ENCODE results near the gene ERC1. TPM values are rescaled to one million over a fixed set of nuclear protein-coding genes. Genes with fewer than 3 reads are reported as not detected.

ERC1 gene
- total and polyA plus RNA-seq, 2 of the 4 experiments (the other 2 are of a cell fraction): 11.6 to 25.6 TPM

- Histone ChIP-seq H3K4me1 (ENCODE audit: control insufficient read depth, insufficient read depth, low read length) (peaks cover 3% of the 10 kb centered on the region; the same call in 1 of the 2 replicates), H2BK20ac (ENCODE audit: low read depth, low read length) (no peak overlapping the region), H4K8ac (ENCODE audit: low read depth in 2 of 2, low read length in 2 of 2) (no peak overlapping the region), H3K56ac (ENCODE audit: extremely low read depth, insufficient read depth, low read length) (no peak overlapping the region), H4K20me1 (ENCODE audit: insufficient read depth, low read length) (0 out of 2 replicates have a peak, but pooled peaks cover 6% of the 10 kb centered on the region), H3K14ac (replicated peaks; ENCODE audit: low read depth, low read length) (no peak overlapping the region), H3K4me2 (ENCODE audit: low read depth, low read length) (no peak overlapping the region), H3K4ac (ENCODE audit: low read depth, low read length) (no peak overlapping the region), H4K91ac (ENCODE audit: insufficient read depth, low read depth, low read length) (no peak overlapping the region), H3K9me1 (ENCODE audit: insufficient read depth, low read length) (no peaks in the 10 kb centered on the region), H3K9ac (ENCODE audit: low read depth, low read length) (no peak overlapping the region), H3K9me3 (ENCODE audit: control insufficient read depth, insufficient read depth, low read length) (peaks cover 4% of the 10 kb centered on the region; the same call in 1 of the 2 replicates), H3K23ac (ENCODE audit: low read depth, low read length) (no peak overlapping the region), H3K27ac (ENCODE audit: insufficient read depth, low read length) (no peak overlapping the region), H2AFZ (replicated peaks; ENCODE audit: low read length, poor library complexity) (no peak overlapping the region), H2BK5ac (ENCODE audit: low read depth, low read length, poor library complexity, severe bottlenecking) (no peak overlapping the region), H3K18ac (ENCODE audit: low read depth, low read length) (no peak overlapping the region), H3K79me1 (ENCODE audit: low read depth in 1 of 2, low read length in 2 of 2) (peaks cover 32 to 50% of the 10 kb centered on the region in 2 experiments), H2BK120ac (ENCODE audit: low read depth, low read length) (no peak overlapping the region), H3K4me3 (ENCODE audit: insufficient read depth, low read depth, low read length) (no peak overlapping the region), H2BK15ac (ENCODE audit: low read depth, low read length) (no peak overlapping the region), H4K5ac (ENCODE audit: low read depth, low read length) (no peak overlapping the region), H3K36me3 (ENCODE audit: control insufficient read depth, insufficient read depth, low read length) (peaks cover 2% of the 10 kb centered on the region; the same call in 1 of the 2 replicates), H2AK9ac (replicated peaks; ENCODE audit: low read depth, low read length, poor library complexity) (no peak overlapping the region), H3K27me3 (ENCODE audit: control insufficient read depth, insufficient read depth, low read length) (no peaks in the 10 kb centered on the region), H2AK5ac (ENCODE audit: low read depth, low read length) (no peak overlapping the region)
- CTCF ChIA-PET: no interaction called here
- dilution Hi-C loops (cut with HindIII; ENCODE audit: low sequenced_read_pairs, unreplicated experiment): no loop called here
- in situ Hi-C loops (cut with MboI; ENCODE audit: low sequenced_read_pairs): no loop called here
- DNase-seq (no peak), ATAC-seq (ENCODE audit: low read depth) (peak; percentile 40)
- no TSS peak for BruUV-seq (replicated peaks)
- WGBS, 2 experiments (ENCODE audit: extremely low coverage in 2 of 2, insufficient read length in 1 of 2): no CpG with 5 or more reads among the region's 6 CpGs
- TF ChIP-seq CEBPB (IDR thresholded peaks at IDR 0.05; ENCODE audit: low read depth, low read length): no peak
- no peak for TF ChIP-seq USF2 (IDR thresholded peaks at IDR 0.05; ENCODE audit: low read depth, low read length)
- no peak for TF ChIP-seq CHD1 (IDR thresholded peaks at IDR 0.05; ENCODE audit: low read depth, low read length)
- TF ChIP-seq RAD21 (IDR thresholded peaks at IDR 0.05; ENCODE audit: low read length): no peak
- no peak for TF ChIP-seq FOS (IDR thresholded peaks at IDR 0.05; ENCODE audit: low read depth, low read length)
- no peak for TF ChIP-seq MXI1 (IDR thresholded peaks at IDR 0.05; ENCODE audit: borderline replicate concordance, low read depth, low read length)
- no peak for TF ChIP-seq CTCF (conservative IDR thresholded peaks at IDR 0.05; ENCODE audit: low read depth, low read length)
- TF ChIP-seq RCOR1 (IDR thresholded peaks at IDR 0.05; ENCODE audit: insufficient replicate concordance, low read length): no peak
- TF ChIP-seq NFE2L2 (IDR thresholded peaks at IDR 0.05; ENCODE audit: low read depth, low read length): no peak
- no peak for TF ChIP-seq MAFK (IDR thresholded peaks at IDR 0.05; ENCODE audit: low read depth, low read length)
- no peak for TF ChIP-seq SMC3 (IDR thresholded peaks at IDR 0.05; ENCODE audit: low read depth, low read length)
- TF ChIP-seq POLR2A (IDR thresholded peaks at IDR 0.05; ENCODE audit: low read depth, low read length): no peak
- TF ChIP-seq ELK1 (IDR thresholded peaks at IDR 0.05; ENCODE audit: borderline replicate concordance, low read depth, low read length): no peak
- TF ChIP-seq BHLHE40 (IDR thresholded peaks at IDR 0.05; ENCODE audit: low read depth, low read length): no peak
- no peak for TF ChIP-seq RFX5 (IDR thresholded peaks at IDR 0.05; ENCODE audit: low read depth, low read length)
- POLR2A ChIA-PET (ENCODE audit: unreplicated experiment): no interaction called here
- intact Hi-C loops (cut with micrococcal nuclease): no loop called here
Observed at GRCh38 chr12:1054117-1054870, 63.3 kb downstream of the ERC1 start.
